Esophagus squamous epithelium (tissue), 4 donors: ENCODE measurements around the gene ROM1.

Experiments used
- POLR2A ChIP-seq, 4 donors: fragments of 450-650 bp; IDR thresholded peaks; one replicate each; pipeline ENCODE4 v1.6.1; 2017; ENCODE audit warnings: antibody characterized with exemption in 4 of 4, mild to moderate bottlenecking in 4 of 4, moderate library complexity in 3 of 4
- TF ChIP-seq, protein P1 (sequence below), 6 experiments: fragments of 450-650 bp in 4 of 6; fragments of 200-600 bp in 2 of 6; sonication (generic) in 2 of 6; IDR thresholded peaks; one replicate each; pipeline ENCODE4 v1.5.1; 2016 to 2019; ENCODE audit warnings: antibody characterized with exemption in 6 of 6, mild to moderate bottlenecking in 4 of 6, moderate library complexity in 4 of 6

DNA sequence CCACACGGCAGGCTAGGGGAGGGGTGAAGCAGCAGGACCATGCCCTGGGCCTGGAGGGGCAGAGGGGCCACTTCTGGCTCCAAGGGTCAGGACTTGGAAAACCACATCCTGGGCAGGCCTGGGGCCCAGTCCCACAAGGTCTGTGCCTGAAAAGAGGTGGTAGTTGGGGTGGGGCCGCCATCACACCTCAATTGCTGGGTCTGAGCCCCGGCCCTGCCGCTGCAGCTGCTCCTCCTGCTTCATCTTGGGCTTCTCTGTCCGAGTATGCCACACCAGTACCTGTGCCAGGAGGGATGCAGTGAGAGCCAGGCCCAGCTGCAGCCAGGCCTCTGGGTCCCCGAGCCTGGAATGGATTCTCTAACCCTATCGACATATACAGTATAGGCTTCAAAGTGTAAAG, 2.5 kb downstream of the ROM1 start:
- TF ChIP-seq, protein P1, sequence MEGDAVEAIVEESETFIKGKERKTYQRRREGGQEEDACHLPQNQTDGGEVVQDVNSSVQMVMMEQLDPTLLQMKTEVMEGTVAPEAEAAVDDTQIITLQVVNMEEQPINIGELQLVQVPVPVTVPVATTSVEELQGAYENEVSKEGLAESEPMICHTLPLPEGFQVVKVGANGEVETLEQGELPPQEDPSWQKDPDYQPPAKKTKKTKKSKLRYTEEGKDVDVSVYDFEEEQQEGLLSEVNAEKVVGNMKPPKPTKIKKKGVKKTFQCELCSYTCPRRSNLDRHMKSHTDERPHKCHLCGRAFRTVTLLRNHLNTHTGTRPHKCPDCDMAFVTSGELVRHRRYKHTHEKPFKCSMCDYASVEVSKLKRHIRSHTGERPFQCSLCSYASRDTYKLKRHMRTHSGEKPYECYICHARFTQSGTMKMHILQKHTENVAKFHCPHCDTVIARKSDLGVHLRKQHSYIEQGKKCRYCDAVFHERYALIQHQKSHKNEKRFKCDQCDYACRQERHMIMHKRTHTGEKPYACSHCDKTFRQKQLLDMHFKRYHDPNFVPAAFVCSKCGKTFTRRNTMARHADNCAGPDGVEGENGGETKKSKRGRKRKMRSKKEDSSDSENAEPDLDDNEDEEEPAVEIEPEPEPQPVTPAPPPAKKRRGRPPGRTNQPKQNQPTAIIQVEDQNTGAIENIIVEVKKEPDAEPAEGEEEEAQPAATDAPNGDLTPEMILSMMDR (IDR thresholded peaks at IDR 0.05), result no peak
- no peak for TF ChIP-seq POLR2A (IDR thresholded peaks at IDR 0.05)
